Astrocyte (in vitro differentiated cells and primary cell): ENCODE data around the gene RIT1. TPM values are rescaled to one million over a fixed set of nuclear protein-coding genes. Genes with fewer than 3 reads are reported as not detected.

Experiments used
- DNase-seq: peaks from one replicate; pipeline ENCODE4 v3.0.0-alpha.2; 2010; ENCODE audit warnings: low read depth
- FAIRE-seq: peaks from 2 replicates; lab custom pipeline; 2011; peaks lifted over from hg19 to GRCh38; lab: Jason Lieb, UNC
- H2AFZ ChIP-seq: 2 replicates; pipeline ENCODE4 v1.6.0; 2012; ENCODE audit warnings: low read depth, low read length, inconsistent platforms
- H3K27ac ChIP-seq: 2 replicates; pipeline ENCODE4 v1.5.1; 2011; ENCODE audit warnings: low read depth, low read length, inconsistent platforms
- H3K27me3 ChIP-seq: 2 replicates; pipeline ENCODE4 v1.6.0; 2011; ENCODE audit warnings: low read length, inconsistent platforms; ENCODE audit not compliant: insufficient read depth
- H3K36me3 ChIP-seq: 2 replicates; pipeline ENCODE4 v1.5.1; 2011; ENCODE audit warnings: low read length, inconsistent platforms; ENCODE audit not compliant: insufficient read depth
- H3K4me1 ChIP-seq: 2 replicates; pipeline ENCODE4 v1.5.1; 2011; ENCODE audit warnings: low read length, inconsistent platforms; ENCODE audit not compliant: insufficient read depth
- H3K4me2 ChIP-seq: 2 replicates; pipeline ENCODE4 v1.6.0; 2012; ENCODE audit warnings: low read length, inconsistent platforms
- H3K4me3 ChIP-seq: 2 replicates; pipeline ENCODE4 v1.5.1; 2011; ENCODE audit warnings: low read depth, mild to moderate bottlenecking, low read length, inconsistent platforms; ENCODE audit not compliant: insufficient read depth
- H3K79me2 ChIP-seq: 2 replicates; pipeline ENCODE4 v1.6.0; 2012; ENCODE audit warnings: mild to moderate bottlenecking, low read length, inconsistent platforms; ENCODE audit not compliant: insufficient read depth
- H3K9ac ChIP-seq: 2 replicates; pipeline ENCODE4 v1.6.0; 2012; ENCODE audit warnings: mild to moderate bottlenecking, low read length, inconsistent platforms
- H3K9me3 ChIP-seq: 2 replicates; pipeline ENCODE4 v1.5.1; 2012; ENCODE audit warnings: low read depth, mild to moderate bottlenecking, low read length, inconsistent platforms; ENCODE audit not compliant: insufficient read depth
- H4K20me1 ChIP-seq: 2 replicates; pipeline ENCODE4 v1.6.0; 2012; ENCODE audit warnings: low read length, inconsistent platforms; ENCODE audit not compliant: insufficient read depth
- H3K27ac Mint-ChIP-seq: one replicate; pipeline ENCODE4 v1.8.0; 2021; ENCODE audit warnings: mild to moderate bottlenecking, mixed read lengths; ENCODE audit not compliant: unreplicated experiment
- H3K27me3 Mint-ChIP-seq: one replicate; pipeline ENCODE4 v1.8.0; 2021; ENCODE audit warnings: low read depth, mixed read lengths; ENCODE audit not compliant: unreplicated experiment
- H3K36me3 Mint-ChIP-seq: one replicate; pipeline ENCODE4 v1.8.0; 2021; ENCODE audit warnings: low read depth, mixed read lengths; ENCODE audit not compliant: unreplicated experiment
- H3K4me1 Mint-ChIP-seq: one replicate; pipeline ENCODE4 v1.8.0; 2021; ENCODE audit warnings: low read depth, mixed read lengths; ENCODE audit not compliant: unreplicated experiment
- H3K4me3 Mint-ChIP-seq: one replicate; pipeline ENCODE4 v1.8.0; 2021; ENCODE audit warnings: mild to moderate bottlenecking, moderate library complexity, mixed read lengths; ENCODE audit not compliant: unreplicated experiment
- H3K9me3 Mint-ChIP-seq: one replicate; pipeline ENCODE4 v1.8.0; 2021; ENCODE audit warnings: mild to moderate bottlenecking, mixed read lengths; ENCODE audit not compliant: unreplicated experiment
- CTCF ChIP-seq: IDR thresholded peaks from 2 replicates; pipeline ENCODE4 v1.5.1; 2011; ENCODE audit warnings: low read depth, mild to moderate bottlenecking, inconsistent platforms, low read length, moderate library complexity; ENCODE audit not compliant: insufficient read depth
- EZH2 ChIP-seq: IDR thresholded peaks from 2 replicates; pipeline ENCODE4 v1.6.1; 2012; ENCODE audit warnings: mild to moderate bottlenecking, low read length, inconsistent platforms; ENCODE audit not compliant: insufficient read depth
- total RNA-seq: library from RNA; stranded (reverse); gene quantifications from 2 replicates; pipeline ENCODE4 v1.2.1, GENCODE V29; 2021

The RIT1 gene
- total RNA-seq, 1 donor from 2014 or later = 59.4 TPM

- Mint-ChIP-seq H3K4me1 (peaks cover 8% of the 10 kb centered on the region), H3K4me3 (no peak overlapping the region), H3K9me3 (no peaks in the 10 kb centered on the region), H3K27ac (no peak overlapping the region), H3K36me3 (peaks cover 17% of the 10 kb centered on the region), H3K27me3 (no peaks in the 10 kb centered on the region)
- Histone ChIP-seq H3K4me2 (no peak overlapping the region), H3K9me3 (no peaks in the 10 kb centered on the region), H3K27me3 (no peaks in the 10 kb centered on the region), H3K36me3 (peaks cover 54% of the 10 kb centered on the region), H3K4me3 (no peak overlapping the region), H3K4me1 (no peaks in the 10 kb centered on the region), H3K79me2 (peaks cover 6% of the 10 kb centered on the region), H4K20me1 (peaks cover 45% of the 10 kb centered on the region), H2AFZ (no peak overlapping the region), H3K9ac (no peak overlapping the region), H3K27ac (no peak overlapping the region)
- TF ChIP-seq CTCF (no peak), EZH2 (no peak)
- DNase-seq (no peak), FAIRE-seq (no peak)
These were observed 36.6 kb upstream of the RIT1 start for GRCh38 chr1:155947741-155948140.

- H3K27ac ChIP-seq = no peak overlapping the region
These were observed 36.1 kb upstream of the RIT1 start for GRCh38 chr1:155947292-155947691.

More at GRCh38 chr1:155947292-155947691, 36.1 kb upstream of the RIT1 start:
- H3K4me1 ChIP-seq = no peaks in the 10 kb centered on the region
- Mint-ChIP-seq H3K4me3 (no peak overlapping the region), H3K4me1 (peaks cover 8% of the 10 kb centered on the region), H3K9me3 (no peaks in the 10 kb centered on the region), H3K27ac (no peak overlapping the region), H3K36me3 (peaks cover 17% of the 10 kb centered on the region), H3K27me3 (no peaks in the 10 kb centered on the region)
- peaks cover 41% of the 10 kb centered on the region for H4K20me1 ChIP-seq
- no peak overlapping the region for H3K4me2 ChIP-seq
- H3K4me3 ChIP-seq = no peak overlapping the region
- no peak overlapping the region for H2AFZ ChIP-seq
- no peak overlapping the region for H3K9ac ChIP-seq
- no peak for FAIRE-seq
- peaks cover 2% of the 10 kb centered on the region for H3K79me2 ChIP-seq
- H3K36me3 ChIP-seq = peaks cover 49% of the 10 kb centered on the region
- H3K27me3 ChIP-seq = no peaks in the 10 kb centered on the region
- TF ChIP-seq EZH2 (no peak), CTCF (no peak)
- H3K9me3 ChIP-seq = no peaks in the 10 kb centered on the region
- DNase-seq = no peak
